Mesendoderm (in vitro differentiated cells): ENCODE measurements around the gene TIRAP.
"Not testable (repeated sequence)": the region's sequence is repeated elsewhere in the genome, so short reads cannot be mapped to it uniquely, and the experiment has no call there.

Experiments used
- DNase-seq: peaks from one replicate; pipeline ENCODE4 v3.0.0; 2013
- H2AK5ac ChIP-seq: 2 replicates; pipeline ENCODE4 v1.6.1; 2013; ENCODE audit warnings: low read length, inconsistent platforms
- H2BK120ac ChIP-seq: 2 replicates; pipeline ENCODE4 v1.6.1; 2013; ENCODE audit warnings: low read depth, mild to moderate bottlenecking, low read length, moderate library complexity, mixed read lengths
- H2BK15ac ChIP-seq: replicated peaks from 2 replicates; pipeline ENCODE4 v1.6.1; 2013; ENCODE audit warnings: low read depth, mild to moderate bottlenecking, moderate library complexity
- H2BK5ac ChIP-seq: 2 replicates; pipeline ENCODE4 v1.6.1; 2013; ENCODE audit warnings: low read length, inconsistent platforms
- H3K18ac ChIP-seq: 2 replicates; pipeline ENCODE4 v1.6.1; 2013; ENCODE audit warnings: mild to moderate bottlenecking, low read length, mixed read lengths
- H3K23ac ChIP-seq: one replicate; pipeline ENCODE4 v1.6.1; 2013; ENCODE audit warnings: low read length
- H3K27ac ChIP-seq: 2 replicates; pipeline ENCODE4 v1.5.1; 2013; ENCODE audit warnings: low read depth, mild to moderate bottlenecking, inconsistent platforms, low read length, moderate library complexity
- H3K27me3 ChIP-seq: 2 replicates; pipeline ENCODE4 v1.6.1; 2013; ENCODE audit warnings: low read length, control low read depth, mild to moderate bottlenecking, inconsistent platforms; ENCODE audit not compliant: insufficient read depth, poor library complexity
- H3K36me3 ChIP-seq: 2 replicates; pipeline ENCODE4 v1.6.1; 2013; ENCODE audit warnings: low read length, inconsistent platforms; ENCODE audit not compliant: control insufficient read depth, insufficient read depth
- H3K4ac ChIP-seq: one replicate; pipeline ENCODE4 v1.6.1; 2013; ENCODE audit warnings: low read depth, mild to moderate bottlenecking, low read length, moderate library complexity
- H3K4me1 ChIP-seq: 2 replicates; pipeline ENCODE4 v1.6.1; 2013; ENCODE audit warnings: low read depth, low read length, inconsistent platforms; ENCODE audit not compliant: control insufficient read depth
- H3K4me2 ChIP-seq: 2 replicates; pipeline ENCODE4 v1.6.1; 2013; ENCODE audit warnings: low read length
- H3K4me3 ChIP-seq: 2 replicates; pipeline ENCODE4 v1.5.1; 2013; ENCODE audit warnings: mild to moderate bottlenecking, low read length
- H3K56ac ChIP-seq: one replicate; pipeline ENCODE4 v1.6.1; 2013; ENCODE audit warnings: low read length
- H3K79me1 ChIP-seq: 2 replicates; pipeline ENCODE4 v1.6.1; 2013; ENCODE audit warnings: low read length, inconsistent platforms
- H3K79me2 ChIP-seq: 2 replicates; pipeline ENCODE4 v1.6.1; 2013; ENCODE audit warnings: mild to moderate bottlenecking, low read length; ENCODE audit not compliant: control insufficient read depth, insufficient read depth
- H3K9ac ChIP-seq: 2 replicates; pipeline ENCODE4 v1.6.1; 2013; ENCODE audit warnings: low read length, inconsistent platforms
- H4K5ac ChIP-seq: one replicate; pipeline ENCODE4 v1.6.1; 2013; ENCODE audit warnings: low read length
- H4K8ac ChIP-seq: one replicate; pipeline ENCODE4 v1.6.1; 2013; ENCODE audit warnings: low read depth, mild to moderate bottlenecking, control low read depth, low read length, moderate library complexity
- WGBS: extraction: QIAGEN DNeasy Blood & Tissue Kit; methylation state at CpG from one replicate; pipeline ENCODE4 v1.1.7; 2013; ENCODE audit warnings: low lambda C conversion rate, missing lambda C conversion rate; ENCODE audit not compliant: insufficient coverage; ENCODE audit errors: extremely low coverage; 5-methylcytosine and 5-hydroxymethylcytosine counted together

TIRAP gene

GRCh38 chr11:126304457-126305075, 21.7 kb downstream of the TIRAP start:
- Histone ChIP-seq H4K5ac (no peak overlapping the region), H3K23ac (no peak overlapping the region), H3K36me3 (no peaks in the 10 kb centered on the region), H3K27ac (no peak overlapping the region), H2AK5ac (no peak overlapping the region), H3K4me1 (no peaks in the 10 kb centered on the region), H3K79me1 (no peaks in the 10 kb centered on the region), H2BK120ac (no peak overlapping the region), H2BK15ac (no peak overlapping the region), H3K18ac (no peak overlapping the region), H4K8ac (no peak overlapping the region), H3K27me3 (no peaks in the 10 kb centered on the region), H3K4me3 (no peak overlapping the region), H2BK5ac (no peak overlapping the region), H3K9ac (peak overlapping the region; percentile 32), H3K79me2 (no peaks in the 10 kb centered on the region), H3K56ac (peak overlapping the region; percentile 63), H3K4ac (no peak overlapping the region), H3K4me2 (peak overlapping the region; percentile 28)
- DNase-seq: no peak
- WGBS: no CpG with 5 or more reads among the region's 12 CpGs

GRCh38 chr11:126305699-126306098, 22.8 kb downstream of the TIRAP start:
- no CpG with 5 or more reads among the region's 4 CpGs for WGBS
- no peak for DNase-seq
- Histone ChIP-seq H2BK15ac (no peak overlapping the region), H4K5ac (no peak overlapping the region), H3K23ac (no peak overlapping the region), H3K9ac (no peak overlapping the region), H3K4me3 (no peak overlapping the region), H3K79me2 (no peaks in the 10 kb centered on the region), H2BK120ac (no peak overlapping the region), H3K79me1 (no peaks in the 10 kb centered on the region), H3K36me3 (no peaks in the 10 kb centered on the region), H2AK5ac (no peak overlapping the region), H2BK5ac (no peak overlapping the region), H3K4ac (no peak overlapping the region), H3K27ac (no peak overlapping the region), H3K4me1 (no peaks in the 10 kb centered on the region), H3K4me2 (no peak overlapping the region), H4K8ac (no peak overlapping the region), H3K18ac (no peak overlapping the region), H3K27me3 (no peaks in the 10 kb centered on the region), H3K56ac (peak overlapping the region; percentile 7)

GRCh38 chr11:126307706-126308105, 24.8 kb downstream of the TIRAP start:
- Histone ChIP-seq H3K4me3 (no peak overlapping the region), H2AK5ac (no peak overlapping the region), H3K27me3 (no peaks in the 10 kb centered on the region), H2BK15ac (no peak overlapping the region), H3K4me2 (no peak overlapping the region), H3K4me1 (no peaks in the 10 kb centered on the region), H4K5ac (no peak overlapping the region), H3K18ac (no peak overlapping the region), H3K79me1 (no peaks in the 10 kb centered on the region), H3K27ac (no peak overlapping the region), H2BK5ac (no peak overlapping the region), H3K36me3 (no peaks in the 10 kb centered on the region), H2BK120ac (no peak overlapping the region), H3K4ac (no peak overlapping the region), H3K79me2 (no peaks in the 10 kb centered on the region), H4K8ac (no peak overlapping the region), H3K56ac (no peak overlapping the region), H3K9ac (no peak overlapping the region), H3K23ac (no peak overlapping the region)
- peak; percentile 79 for DNase-seq
- no CpG with 5 or more reads among the region's 5 CpGs for WGBS

DNA sequence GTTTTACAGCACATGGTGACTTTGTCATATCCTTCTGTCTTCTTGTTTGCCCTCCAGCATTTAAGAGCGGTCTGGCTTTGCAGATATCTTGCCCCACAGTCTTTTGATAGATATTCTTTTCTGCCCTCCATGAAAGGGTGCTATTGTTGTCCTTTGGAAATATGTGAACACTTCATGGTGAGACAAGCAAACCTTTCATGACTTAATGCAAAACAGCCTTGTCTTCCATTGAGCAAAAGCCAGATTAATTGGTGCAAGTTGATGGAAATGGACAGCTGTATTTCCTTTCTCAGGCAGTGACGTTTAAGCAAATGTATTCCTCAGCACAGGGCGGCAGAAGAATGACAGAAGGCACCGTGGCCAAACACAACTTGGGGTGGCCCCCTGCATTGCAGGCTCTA, 25.4 kb downstream of the TIRAP start:
- H3K79me2 ChIP-seq: no peaks in the 10 kb centered on the region
- WGBS: no CpG with 5 or more reads among the region's 4 CpGs
- H3K27ac ChIP-seq: no peak overlapping the region

GRCh38 chr11:126308771-126309170, 25.9 kb downstream of the TIRAP start:
- DNase-seq, H2BK120ac ChIP-seq, H3K79me2 ChIP-seq, H3K27ac ChIP-seq, H3K4me3 ChIP-seq, H3K23ac ChIP-seq, H3K79me1 ChIP-seq, H2BK5ac ChIP-seq, H3K4me2 ChIP-seq, H2BK15ac ChIP-seq, H4K8ac ChIP-seq, H3K4ac ChIP-seq, H3K56ac ChIP-seq, H2AK5ac ChIP-seq, H3K27me3 ChIP-seq, H3K9ac ChIP-seq, H3K4me1 ChIP-seq, H3K18ac ChIP-seq, H4K5ac ChIP-seq, H3K36me3 ChIP-seq: not testable (repeated sequence)
- WGBS: no CpG with 5 or more reads among the region's 4 CpGs

More for the DNA sequence above, 25.4 kb downstream of the TIRAP start:
- H3K4me1 ChIP-seq: no peaks in the 10 kb centered on the region
- H3K56ac ChIP-seq: no peak overlapping the region
- H3K18ac ChIP-seq: no peak overlapping the region
- H3K36me3 ChIP-seq: no peaks in the 10 kb centered on the region
- no peak overlapping the region for H4K5ac ChIP-seq
- no peak overlapping the region for H3K9ac ChIP-seq
- no peak overlapping the region for H2BK5ac ChIP-seq
- no peak overlapping the region for H2BK15ac ChIP-seq
- no peak overlapping the region for H3K4ac ChIP-seq
- no peak overlapping the region for H2AK5ac ChIP-seq
- no peaks in the 10 kb centered on the region for H3K79me1 ChIP-seq
- H4K8ac ChIP-seq: no peak overlapping the region
- no peak overlapping the region for H2BK120ac ChIP-seq
- no peak overlapping the region for H3K4me3 ChIP-seq
- DNase-seq: no peak
- H3K4me2 ChIP-seq: no peak overlapping the region
- H3K23ac ChIP-seq: no peak overlapping the region
- H3K27me3 ChIP-seq: no peaks in the 10 kb centered on the region
